A549 (cell line): ENCODE measurements around the gene RPL11.

Experiments used
- CBX8 ChIP-seq: fragments of 200-600 bp; sonication (generic); IDR thresholded peaks from 2 replicates; pipeline ENCODE4 v1.6.1; 2016
- CTCF ChIP-seq: fragments of >200 bp; sonication (Bioruptor Twin); formaldehyde crosslinking; IDR thresholded peaks from 3 replicates; pipeline ENCODE4 v1.5.1; 2016
- POLR2A ChIP-seq: IDR thresholded peaks from 2 replicates; pipeline ENCODE4 v1.6.1; 2012; ENCODE audit warnings: mild to moderate bottlenecking, low read length
- REST ChIP-seq: fragments of 200-600 bp; sonication (generic); IDR thresholded peaks from 2 replicates; pipeline ENCODE4 v1.6.1; 2016; ENCODE audit warnings: antibody characterized with exemption, mild to moderate bottlenecking, moderate library complexity
- TFCP2L1 ChIP-seq: fragments of 250-450 bp; sonication (Bioruptor Pico); IDR thresholded peaks from 2 replicates; pipeline ENCODE4 v1.5.0; 2021; ENCODE audit warnings: mild to moderate bottlenecking

GRCh38 chr1:23694371-23694770 is 2.8 kb downstream of the RPL11 start:
- TF ChIP-seq CBX8 (no peak), CTCF (no peak), REST (no peak), TFCP2L1 (no peak), POLR2A (no peak)
